ENCODE results near the gene FGL2.
"Not testable (repeated sequence)": the region's sequence is repeated elsewhere in the genome, so short reads cannot be mapped to it uniquely, and the experiment has no call there.

The FGL2 gene, protein sequence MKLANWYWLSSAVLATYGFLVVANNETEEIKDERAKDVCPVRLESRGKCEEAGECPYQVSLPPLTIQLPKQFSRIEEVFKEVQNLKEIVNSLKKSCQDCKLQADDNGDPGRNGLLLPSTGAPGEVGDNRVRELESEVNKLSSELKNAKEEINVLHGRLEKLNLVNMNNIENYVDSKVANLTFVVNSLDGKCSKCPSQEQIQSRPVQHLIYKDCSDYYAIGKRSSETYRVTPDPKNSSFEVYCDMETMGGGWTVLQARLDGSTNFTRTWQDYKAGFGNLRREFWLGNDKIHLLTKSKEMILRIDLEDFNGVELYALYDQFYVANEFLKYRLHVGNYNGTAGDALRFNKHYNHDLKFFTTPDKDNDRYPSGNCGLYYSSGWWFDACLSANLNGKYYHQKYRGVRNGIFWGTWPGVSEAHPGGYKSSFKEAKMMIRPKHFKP

DNA sequence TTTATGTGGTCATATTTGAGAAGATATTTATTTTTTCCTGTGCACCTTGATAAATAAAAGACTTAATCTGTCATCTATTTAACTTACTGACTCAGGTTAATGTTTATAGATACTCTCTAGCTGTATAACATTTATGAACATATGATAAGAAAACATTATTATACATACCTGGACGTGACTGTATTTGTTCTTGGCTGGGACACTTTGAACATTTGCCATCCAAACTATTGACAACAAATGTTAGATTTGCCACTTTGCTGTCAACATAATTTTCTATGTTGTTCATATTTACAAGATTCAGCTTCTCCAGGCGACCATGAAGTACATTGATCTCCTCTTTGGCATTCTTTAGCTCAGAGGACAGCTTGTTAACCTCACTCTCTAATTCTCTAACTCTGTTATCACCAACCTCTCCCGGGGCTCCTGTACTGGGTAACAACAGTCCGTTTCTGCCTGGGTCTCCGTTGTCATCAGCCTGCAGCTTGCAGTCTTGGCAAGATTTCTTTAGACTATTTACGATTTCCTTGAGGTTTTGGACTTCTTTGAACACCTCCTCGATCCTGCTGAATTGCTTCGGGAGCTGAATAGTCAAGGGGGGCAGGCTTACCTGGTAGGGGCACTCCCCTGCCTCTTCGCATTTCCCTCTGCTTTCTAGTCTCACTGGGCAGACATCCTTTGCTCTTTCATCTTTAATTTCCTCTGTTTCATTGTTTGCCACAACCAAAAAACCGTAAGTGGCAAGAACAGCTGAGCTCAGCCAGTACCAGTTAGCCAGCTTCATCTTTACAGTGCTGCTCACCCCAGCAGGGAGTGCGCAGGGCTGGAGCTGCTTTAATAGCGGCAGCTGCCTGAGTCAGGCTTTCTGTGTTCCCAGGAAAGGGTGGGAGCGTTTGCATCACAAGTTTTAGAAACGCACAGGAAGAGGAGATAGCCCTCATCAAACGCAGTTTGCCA, at the start of gene FGL2:
Gene FGL2, minus strand, starts transcription at position 807 of the 954 bp plus-strand sequence. Its CDS starts 26 bp downstream, at position 781.
- in situ Hi-C loops (cut with MboI; ENCODE audit: low sequenced_read_pairs): no loop called here

DNA sequence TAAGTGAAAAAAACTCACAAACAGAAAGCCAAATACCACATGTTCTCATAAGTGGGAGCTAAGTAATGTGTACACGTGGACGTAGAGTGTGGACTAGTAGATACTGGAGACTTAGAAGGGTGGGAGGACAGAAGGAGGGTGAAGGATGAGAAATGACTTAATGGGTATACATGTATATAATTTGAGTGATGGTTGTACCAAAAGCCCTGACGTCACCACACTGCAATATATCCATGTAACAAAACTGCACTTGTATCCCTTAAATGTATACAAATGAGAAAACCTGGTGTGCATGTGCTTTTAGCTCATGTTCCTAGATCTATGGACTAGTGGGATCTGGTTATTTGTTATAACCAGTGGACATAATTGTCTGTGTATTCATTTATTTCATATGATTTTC, 48.5 kb upstream of the FGL2 start:
- in situ Hi-C loops (cut with MboI; ENCODE audit: low sequenced_read_pairs): loop anchor here (5.0 to 10.0 kb wide), 2 partner anchors 84 to 123 kb away; partner anchors contain the start of gene CCDC146

DNA sequence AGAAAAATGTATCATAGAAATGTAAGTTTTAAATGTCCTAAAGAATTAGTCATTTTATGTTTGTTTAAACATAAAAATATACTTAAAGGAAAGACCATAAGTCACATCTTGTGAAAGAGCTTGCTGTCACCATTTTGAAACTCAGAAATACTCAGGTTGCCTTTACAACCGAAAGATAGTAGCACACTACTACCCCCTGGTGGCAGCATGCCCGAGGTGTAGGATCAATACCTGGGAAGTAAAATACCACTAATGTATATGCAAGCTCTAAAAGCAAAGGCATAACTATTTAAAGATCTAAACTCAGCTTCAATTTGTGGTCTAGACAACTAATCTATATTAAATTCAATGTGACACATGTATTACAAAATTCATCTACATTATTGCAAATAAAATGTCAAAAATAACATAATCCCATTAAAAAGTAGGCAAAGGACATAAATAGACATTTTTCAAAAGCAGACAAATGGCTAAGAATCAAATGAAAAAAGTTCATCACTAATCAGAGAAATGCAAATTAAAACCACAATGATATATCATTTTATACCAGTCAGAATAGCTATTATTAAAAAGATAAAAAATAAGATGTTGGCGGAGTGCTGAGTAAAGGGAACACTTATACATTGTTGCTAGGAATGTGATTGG, 47.7 kb upstream of the FGL2 start:
- in situ Hi-C loops (cut with MboI; ENCODE audit: low sequenced_read_pairs): loop anchor here (5.0 to 10.0 kb wide), 2 partner anchors 85 to 123 kb away; partner anchors contain the start of gene CCDC146

DNA sequence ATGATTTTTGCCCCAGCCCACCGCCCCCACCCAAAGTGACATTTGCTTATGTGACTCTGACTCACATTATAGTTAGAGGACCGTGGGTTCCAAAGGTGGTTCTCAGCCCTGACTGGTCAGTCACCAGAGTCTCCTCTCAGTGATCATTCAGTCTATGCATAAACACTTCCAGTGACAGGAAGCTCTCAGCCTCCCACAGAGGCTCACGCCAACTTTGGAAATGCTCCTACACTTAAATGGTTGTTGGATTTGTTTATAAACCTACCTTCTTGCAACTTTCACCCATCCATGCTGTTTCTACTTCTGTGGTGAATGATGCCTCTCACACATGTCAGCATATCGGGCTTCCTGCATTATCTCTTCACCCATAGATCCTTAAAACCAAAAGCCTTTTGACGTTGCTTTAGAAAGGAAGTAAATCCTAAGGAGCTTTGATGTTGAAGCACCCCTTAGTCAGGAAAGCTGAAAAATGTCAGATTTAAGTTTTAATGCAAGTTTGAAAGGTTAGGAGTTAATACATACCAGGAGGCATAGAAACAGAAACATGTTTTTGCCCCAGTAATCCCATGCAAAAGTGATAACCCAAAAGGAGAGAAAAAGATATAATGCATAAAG, 46.5 kb upstream of the FGL2 start:
- in situ Hi-C loops (cut with MboI; ENCODE audit: low sequenced_read_pairs): loop anchor here (5.0 to 10.0 kb wide), 2 partner anchors 86 to 121 kb away; partner anchors contain the start of gene CCDC146

DNA sequence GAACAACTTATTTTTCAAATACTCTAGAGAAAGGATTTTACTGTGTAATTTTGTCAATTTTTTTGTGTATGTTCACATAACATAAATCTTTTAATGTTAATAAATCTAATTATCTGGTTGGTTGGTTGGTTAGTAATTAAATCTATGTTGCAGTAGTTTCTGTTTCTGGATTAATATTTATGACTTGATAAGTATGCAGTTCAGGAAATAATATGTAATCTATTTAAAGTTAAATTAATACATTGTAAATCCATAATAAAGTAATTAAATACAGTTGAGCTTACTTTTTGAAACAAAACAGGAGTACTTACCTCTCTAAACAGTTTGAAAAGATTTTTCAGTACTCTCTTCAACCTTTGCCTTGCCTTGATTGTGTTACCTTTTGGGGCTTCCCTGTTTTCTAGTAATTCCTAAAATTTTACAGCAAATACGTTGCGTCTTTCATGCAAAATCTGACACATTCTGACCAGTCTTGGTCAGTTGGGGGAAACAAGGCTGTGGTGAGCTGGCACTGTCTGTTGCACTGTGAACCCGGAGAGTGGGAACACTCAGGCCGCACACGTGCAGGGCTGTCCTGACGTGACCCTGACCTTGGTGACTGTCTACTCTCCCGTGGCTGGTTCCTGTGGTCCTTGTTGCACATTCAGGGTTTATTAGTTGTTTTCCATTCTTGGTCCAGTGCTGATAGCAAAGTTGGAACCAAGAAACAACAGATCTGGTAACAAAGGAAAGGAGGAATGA, 45.6 kb upstream of the FGL2 start:
- in situ Hi-C loops (cut with MboI; ENCODE audit: low sequenced_read_pairs): loop anchor here (5.0 to 10.0 kb wide), 2 partner anchors 87 to 120 kb away; partner anchors contain the start of gene CCDC146

DNA sequence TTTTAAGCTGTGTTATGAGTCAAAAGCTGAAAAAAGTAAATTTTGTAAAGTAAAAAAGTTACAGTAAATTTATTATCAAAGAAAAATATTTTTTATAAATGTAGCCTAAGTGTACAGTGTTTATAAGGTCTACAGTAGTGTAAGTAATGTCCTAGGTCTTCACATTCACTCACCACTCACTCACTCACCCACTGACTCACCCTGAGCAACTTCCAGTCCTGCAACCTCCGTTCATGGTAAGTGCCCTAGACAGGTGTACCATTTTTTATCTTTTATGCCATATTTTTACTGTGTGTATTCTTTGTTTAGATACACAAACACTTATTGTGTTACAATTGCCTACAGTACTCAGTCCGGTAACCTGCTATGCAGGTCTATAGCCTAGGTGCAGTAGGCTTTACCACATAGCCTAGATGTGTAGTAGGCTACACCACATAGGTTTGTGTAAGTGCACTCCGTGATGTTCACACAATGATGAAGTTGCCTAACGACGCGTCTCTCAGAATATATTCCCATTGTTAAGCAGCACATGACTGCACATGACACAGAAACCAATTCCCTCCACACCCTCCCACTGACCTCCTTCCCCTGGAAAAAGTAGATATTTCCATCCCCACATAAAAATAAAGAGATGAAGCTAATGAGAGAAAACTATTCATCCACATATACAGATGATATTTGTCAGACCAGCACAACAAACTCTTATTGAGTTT, 44.8 kb upstream of the FGL2 start:
- in situ Hi-C loops (cut with MboI; ENCODE audit: low sequenced_read_pairs): loop anchor here (10.0 kb wide), 1 partner anchor 120 kb away; the partner anchor contains the start of gene CCDC146

DNA sequence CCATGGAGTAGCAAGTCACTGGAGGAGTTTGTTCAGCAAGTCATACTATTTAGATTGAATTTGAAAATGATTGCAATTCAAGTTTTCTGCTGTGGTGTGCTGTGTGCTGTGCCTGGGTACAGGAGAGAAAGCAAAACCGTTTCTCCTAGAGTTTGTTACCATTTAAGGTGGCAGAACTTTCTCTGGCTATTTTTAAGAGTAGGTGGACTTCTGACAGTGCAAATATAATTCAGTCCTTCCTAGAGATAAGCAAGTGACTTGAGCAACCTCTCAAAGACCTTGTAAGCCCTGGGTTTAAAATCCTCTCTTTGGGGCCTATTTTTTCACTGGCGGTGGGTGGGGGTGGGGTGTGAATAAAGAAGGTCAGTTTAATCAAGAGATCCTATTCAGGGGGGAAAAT, 42.9 kb upstream of the FGL2 start:
- in situ Hi-C loops (cut with MboI; ENCODE audit: low sequenced_read_pairs): loop anchor here (10.0 kb wide), 1 partner anchor 118 kb away; the partner anchor contains the start of gene CCDC146

DNA sequence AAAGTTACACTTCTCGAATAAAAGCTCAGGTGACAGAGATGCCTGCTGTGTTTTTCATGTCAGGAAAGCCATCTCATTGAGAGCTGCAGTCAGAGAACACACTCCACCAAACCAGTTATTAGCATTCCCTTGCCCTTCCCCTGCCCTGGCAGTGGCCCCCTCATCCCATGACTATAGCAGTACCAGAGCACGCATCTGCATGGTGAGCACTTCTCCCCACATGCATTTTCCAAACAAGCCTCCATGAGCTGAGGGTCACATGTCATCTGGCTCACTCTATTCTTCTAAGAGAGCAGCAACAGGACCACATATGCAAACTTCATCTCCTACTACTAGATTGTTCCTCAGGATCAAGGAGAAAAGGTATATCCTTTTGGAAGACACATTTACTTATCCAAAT, 42.4 kb upstream of the FGL2 start:
- in situ Hi-C loops (cut with MboI; ENCODE audit: low sequenced_read_pairs): loop anchor here (10.0 kb wide), 1 partner anchor 117 kb away; the partner anchor contains the start of gene CCDC146

DNA sequence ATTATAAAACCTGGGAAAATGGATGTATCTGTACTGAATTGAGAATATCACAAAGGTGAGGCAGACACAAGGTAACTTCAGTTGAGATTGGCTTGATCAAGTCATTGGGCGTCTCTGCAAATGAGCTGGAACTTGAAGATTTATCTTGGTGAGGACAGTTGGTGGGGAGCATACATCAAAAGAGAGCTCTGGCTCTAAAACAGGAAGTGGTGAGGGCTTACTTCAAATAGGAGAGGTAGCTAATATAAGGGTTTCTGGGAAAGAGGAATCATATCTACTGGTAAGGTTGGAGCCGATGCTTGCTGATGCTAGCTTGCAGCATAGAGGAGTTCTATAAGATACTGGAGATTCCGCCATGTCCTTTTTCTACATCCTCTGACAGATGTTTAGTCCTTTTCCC, 39.9 kb upstream of the FGL2 start:
- in situ Hi-C loops (cut with MboI; ENCODE audit: low sequenced_read_pairs): no loop called here

DNA sequence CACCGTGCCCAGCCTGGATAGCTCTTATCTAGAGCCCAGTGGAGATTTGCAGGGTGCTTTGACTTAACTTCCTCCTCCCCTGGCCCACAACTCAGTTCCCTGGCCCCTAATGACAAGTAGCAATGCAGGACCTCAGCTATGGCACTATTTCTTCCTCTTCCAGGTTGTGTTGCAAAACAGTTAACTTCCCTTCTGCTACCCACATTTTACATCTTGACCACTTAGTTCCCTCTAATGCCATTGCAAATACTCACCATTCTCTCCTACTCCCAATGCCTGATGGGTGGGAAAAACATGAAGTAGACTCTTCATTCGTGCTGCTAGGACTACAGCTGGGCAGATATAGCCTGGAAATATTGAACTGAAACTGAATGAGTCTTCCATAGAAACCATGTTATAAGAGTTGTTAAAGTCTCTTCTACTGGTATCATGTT, 39.1 kb upstream of the FGL2 start:
- in situ Hi-C loops (cut with MboI; ENCODE audit: low sequenced_read_pairs): no loop called here

DNA sequence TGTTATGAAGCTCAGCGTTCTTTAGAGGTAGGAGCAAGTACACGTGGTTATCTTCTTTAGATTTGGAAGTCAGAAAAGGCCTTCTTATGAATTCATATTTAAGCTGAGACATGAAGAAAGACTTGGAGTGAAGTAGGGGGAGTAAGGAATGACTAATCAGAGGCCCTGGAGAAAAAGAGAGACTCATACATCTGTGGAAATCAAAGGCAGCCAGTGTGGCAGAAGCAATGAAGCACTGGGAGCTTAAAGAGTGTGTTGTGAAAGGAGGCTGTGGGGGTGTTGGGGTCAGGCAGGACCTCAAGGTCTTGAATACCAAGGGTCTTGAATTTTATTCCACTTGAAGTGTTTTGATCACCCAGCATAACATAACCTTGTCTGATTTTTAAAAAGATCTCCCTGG, 35.7 kb upstream of the FGL2 start:
- in situ Hi-C loops (cut with MboI; ENCODE audit: low sequenced_read_pairs): no loop called here

DNA sequence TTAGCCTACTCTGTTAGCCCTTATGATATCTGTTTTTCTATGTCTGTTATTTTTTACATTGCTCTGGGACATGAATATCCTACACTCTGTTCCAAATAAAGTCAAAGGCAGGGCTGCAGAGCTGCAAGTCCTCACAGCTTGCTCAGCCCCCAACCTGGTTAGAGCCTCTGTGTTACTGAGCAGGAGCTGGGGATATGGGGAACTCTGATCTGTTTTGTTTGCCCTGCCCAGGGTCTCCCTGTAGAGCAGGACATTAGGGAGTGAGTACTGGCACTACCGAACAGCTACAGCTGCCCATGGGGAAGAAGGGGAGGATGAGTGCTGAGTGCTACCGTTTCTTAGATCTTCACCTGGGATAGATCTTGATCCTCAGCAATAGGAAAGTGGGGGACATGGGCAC, 32.8 kb upstream of the FGL2 start:
- in situ Hi-C loops (cut with MboI; ENCODE audit: low sequenced_read_pairs): no loop called here

DNA sequence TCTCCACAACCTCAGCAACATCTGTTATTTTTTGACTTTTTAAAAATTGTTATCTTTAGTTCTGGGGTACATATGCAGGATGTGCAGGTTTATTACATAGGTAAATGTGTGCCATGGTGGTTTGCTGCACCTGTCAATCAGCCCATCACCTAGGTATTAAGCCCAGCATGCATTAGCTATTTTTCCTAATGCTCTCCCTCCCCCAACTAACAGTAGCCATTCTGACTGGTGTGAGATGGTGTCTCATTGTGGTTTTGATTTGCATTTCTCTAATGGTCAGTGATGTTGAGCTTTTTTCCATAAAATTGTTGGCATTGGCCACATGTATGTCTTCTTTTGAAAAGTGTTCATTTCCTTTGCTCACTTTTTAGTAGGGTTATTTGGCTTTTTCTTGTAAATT, 29.2 kb upstream of the FGL2 start:
- in situ Hi-C loops (cut with MboI; ENCODE audit: low sequenced_read_pairs): not testable (repeated sequence)

DNA sequence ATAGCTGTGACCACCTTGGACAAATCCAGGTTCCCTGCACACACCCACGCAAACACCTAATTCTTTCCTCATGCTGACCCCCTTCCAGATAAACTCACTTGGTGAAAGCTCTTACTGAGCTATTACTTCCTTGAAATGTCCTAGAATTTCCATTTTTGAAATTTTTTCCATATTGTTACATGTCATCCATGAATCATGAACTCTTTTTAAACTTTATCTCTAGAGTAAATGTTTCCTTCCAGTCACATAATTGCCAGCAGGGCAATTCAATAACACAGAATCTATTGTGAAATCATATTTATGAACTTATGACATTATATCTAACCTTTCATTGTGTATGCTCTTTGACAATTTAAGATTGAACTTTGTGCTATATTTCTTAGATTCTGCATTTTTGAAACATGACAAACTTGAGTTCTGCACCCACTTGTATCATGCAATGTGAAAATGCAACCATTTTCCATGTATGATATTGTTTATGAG, 26.8 kb upstream of the FGL2 start:
- in situ Hi-C loops (cut with MboI; ENCODE audit: low sequenced_read_pairs): no loop called here

DNA sequence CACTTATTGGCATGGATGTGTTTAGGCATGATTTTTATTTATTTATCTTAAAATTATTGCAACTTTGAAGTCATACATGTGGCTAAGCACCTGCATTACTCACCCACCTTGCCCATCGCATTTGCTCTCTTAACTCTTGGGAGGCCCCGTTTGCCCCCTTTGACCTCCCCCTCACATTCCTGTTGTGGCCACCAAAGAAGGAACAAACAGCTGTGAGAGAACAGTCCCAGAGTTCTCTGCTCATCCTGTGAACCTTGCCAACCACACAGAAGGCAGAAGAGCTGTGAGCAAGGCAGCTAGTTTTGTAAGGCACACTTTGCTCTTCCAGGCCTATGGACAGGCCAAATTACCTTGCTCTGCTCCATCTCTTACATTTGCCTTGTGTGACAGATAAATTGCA, 23.6 kb upstream of the FGL2 start:
- in situ Hi-C loops (cut with MboI; ENCODE audit: low sequenced_read_pairs): no loop called here

DNA sequence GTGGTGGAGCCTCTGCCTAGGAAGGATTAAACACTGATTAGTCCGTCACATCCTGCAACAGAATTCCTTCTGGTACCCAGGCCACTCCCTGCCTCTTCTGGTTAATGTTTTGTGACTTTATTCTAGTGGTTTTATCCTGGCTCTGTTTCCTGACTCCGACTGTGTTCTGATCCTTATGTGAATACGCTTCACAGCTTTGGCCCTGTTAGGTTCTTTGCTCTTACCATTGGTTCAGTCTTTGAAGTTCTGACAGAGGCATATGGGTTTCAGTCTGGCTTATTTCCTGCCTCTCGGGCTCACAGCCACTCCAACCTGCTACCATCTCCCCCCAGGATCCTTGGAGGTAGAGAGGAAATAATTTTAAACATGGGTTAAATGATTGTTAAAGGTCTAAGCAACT, 23.2 kb upstream of the FGL2 start:
- in situ Hi-C loops (cut with MboI; ENCODE audit: low sequenced_read_pairs): no loop called here

DNA sequence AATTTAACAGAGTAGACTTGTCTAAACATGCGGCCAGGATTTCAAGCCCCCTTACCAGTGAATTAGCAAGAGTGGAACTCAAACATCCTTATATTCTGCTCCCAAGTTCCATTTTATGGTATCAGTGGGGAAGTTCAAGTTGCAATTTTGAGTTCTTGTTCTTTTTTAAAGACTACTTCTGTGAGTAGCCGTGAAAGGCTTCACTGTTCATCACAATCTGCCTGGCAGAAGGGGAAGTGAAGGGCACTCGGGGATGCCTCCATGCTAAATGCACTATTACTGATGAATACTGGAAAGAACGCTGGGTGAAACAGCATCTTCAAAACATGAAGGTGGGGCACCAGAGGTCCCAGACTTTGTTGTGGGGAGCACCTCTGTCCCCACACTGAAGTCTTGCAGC, 22.4 kb upstream of the FGL2 start:
- in situ Hi-C loops (cut with MboI; ENCODE audit: low sequenced_read_pairs): no loop called here

DNA sequence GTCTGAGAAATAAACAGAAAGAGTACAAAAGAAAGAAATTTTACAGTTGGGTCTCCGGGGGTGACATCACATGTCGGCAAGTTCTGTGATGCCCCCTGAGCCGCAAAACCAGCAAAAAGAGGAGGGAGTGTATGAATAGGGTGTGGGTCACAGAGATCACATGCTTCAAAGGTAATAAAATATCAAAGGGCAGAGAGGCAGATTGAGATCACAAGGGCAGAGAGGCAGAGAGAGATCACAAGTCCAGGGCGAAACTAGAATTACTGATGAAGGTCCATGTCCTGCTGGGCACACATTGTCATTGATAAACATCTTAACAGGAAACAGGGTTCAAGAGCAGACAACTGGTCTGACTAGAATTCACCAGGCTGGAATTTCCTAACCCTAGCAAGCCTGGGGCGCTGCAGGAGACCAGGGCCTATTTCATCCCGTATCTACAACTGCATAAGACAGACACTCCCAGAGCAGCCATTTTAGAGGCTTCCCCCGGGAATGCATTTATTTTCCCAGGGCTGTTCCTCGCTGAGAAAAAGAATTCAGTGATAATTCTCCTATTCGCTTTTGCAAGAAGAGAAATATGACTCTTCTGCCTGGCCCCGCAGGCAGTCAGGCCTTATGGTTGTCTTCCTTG, 20.2 kb upstream of the FGL2 start:
- in situ Hi-C loops (cut with MboI; ENCODE audit: low sequenced_read_pairs): not testable (repeated sequence)

All from HL-60/S4 treated with phorbol 12-myristate 13-acetate at 8.2 ng/mL for 4 days and 3 days (cell line).